Measurements from ENCODE around the gene PEX6. TPM values are rescaled to one million over a fixed set of nuclear protein-coding genes. Genes with fewer than 3 reads are reported as not detected.
A peak's percentile ranks its signal among the peaks of the same experiment; 100 is the strongest.

Gene PEX6
- polyA plus RNA-seq, 3 donors: 10.6 to 16.2 (median 15.5) TPM

GRCh38 chr6:42962502-42963178 lies 16.3 kb downstream of the PEX6 start:
- Histone ChIP-seq H3K9me3 (replicated peaks in 1 of 2; ENCODE audit: control insufficient read depth in 1 of 2, insufficient read depth in 1 of 2, low read length in 2 of 2) (peaks cover 0 to 4% of the 10 kb centered on the region in 2 donors), H3K36me3 (replicated peaks in 1 of 2; ENCODE audit: control insufficient read depth in 1 of 2, insufficient read depth in 2 of 2, low read length in 2 of 2) (peaks cover 41 to 46% of the 10 kb centered on the region in 2 donors), H4K20me1 (ENCODE audit: insufficient read depth, low read length) (no peaks in the 10 kb centered on the region), H3K27me3 (ENCODE audit: control insufficient read depth in 2 of 2, insufficient read depth in 2 of 2, low read length in 2 of 2) (peaks cover 7 to 26% of the 10 kb centered on the region in 2 donors), H3K79me2 (ENCODE audit: insufficient read depth, low read length) (no peaks in the 10 kb centered on the region), H3K9ac (ENCODE audit: insufficient read depth, low read length, poor library complexity, severe bottlenecking) (no peak overlapping the region), H3K4me1 (ENCODE audit: control insufficient read depth in 1 of 2, insufficient read depth in 2 of 2, low read length in 2 of 2) (peaks cover 12 to 15% of the 10 kb centered on the region in 2 donors), H3K27ac (ENCODE audit: low read depth in 1 of 2, low read length in 2 of 2) (no peak overlapping the region), H3K4me2 (replicated peaks; ENCODE audit: extremely low read depth, low read length, poor library complexity, severe bottlenecking) (no peak overlapping the region), H3K4me3 (replicated peaks in 1 of 3; ENCODE audit: low read depth in 2 of 3, low read length in 3 of 3) (no peak overlapping the region), H2AFZ (ENCODE audit: insufficient read depth, low read depth, low read length, poor library complexity, severe bottlenecking) (no peak overlapping the region)
- WGBS (ENCODE audit: insufficient coverage): 98% methylated on average over 7 of the region's 13 CpGs
- DNase-seq: no peak
- peaks cover 29 to 31% (median 30%) of the 10 kb centered on the region in 3 donors for H3K27me3 Mint-ChIP-seq (ENCODE audit: low read depth in 3 of 3)
- TF ChIP-seq CTCF (IDR thresholded peaks at IDR 0.05): no peak
- H3K36me3 Mint-ChIP-seq: peaks cover 49 to 65% of the 10 kb centered on the region in 2 donors
- intact Hi-C loops (cut with micrococcal nuclease): no loop called here
- H3K9me3 Mint-ChIP-seq: peaks cover 0 to 8% (median 0%) of the 10 kb centered on the region in 7 donors
- no peak overlapping the region for H3K4me3 Mint-ChIP-seq
- H3K27ac Mint-ChIP-seq: no peak overlapping the region
- H3K4me1 Mint-ChIP-seq: peaks cover 19% of the 10 kb centered on the region

- intact Hi-C loops (cut with micrococcal nuclease): no loop called here
- H3K4me2 ChIP-seq (replicated peaks; ENCODE audit: extremely low read depth, low read length, poor library complexity, severe bottlenecking): no peak overlapping the region
- H3K27ac Mint-ChIP-seq: no peak overlapping the region
- peaks cover 19% of the 10 kb centered on the region for H3K4me1 Mint-ChIP-seq
- 97% methylated on average over 5 of the region's 12 CpGs for WGBS (ENCODE audit: insufficient coverage)
- peak overlapping the region in 1 of 2 donors; percentile 19 for H3K4me3 Mint-ChIP-seq
- H3K36me3 ChIP-seq (replicated peaks in 1 of 2; ENCODE audit: control insufficient read depth in 1 of 2, insufficient read depth in 2 of 2, low read length in 2 of 2): peaks cover 39 to 41% of the 10 kb centered on the region in 2 donors
- H4K20me1 ChIP-seq (ENCODE audit: insufficient read depth, low read length): no peaks in the 10 kb centered on the region
- peaks cover 0 to 8% (median 0%) of the 10 kb centered on the region in 7 donors for H3K9me3 Mint-ChIP-seq
- no peak overlapping the region for H3K27ac ChIP-seq (ENCODE audit: low read depth in 1 of 2, low read length in 2 of 2)
- peaks cover 0 to 4% of the 10 kb centered on the region in 2 donors for H3K9me3 ChIP-seq (replicated peaks in 1 of 2; ENCODE audit: control insufficient read depth in 1 of 2, insufficient read depth in 1 of 2, low read length in 2 of 2)
- peaks cover 48 to 59% of the 10 kb centered on the region in 2 donors for H3K36me3 Mint-ChIP-seq
- H3K27me3 ChIP-seq (ENCODE audit: control insufficient read depth in 2 of 2, insufficient read depth in 2 of 2, low read length in 2 of 2): peaks cover 7 to 26% of the 10 kb centered on the region in 2 donors
- TF ChIP-seq CTCF (IDR thresholded peaks at IDR 0.05): no peak
- no peaks in the 10 kb centered on the region for H3K79me2 ChIP-seq (ENCODE audit: insufficient read depth, low read length)
- peaks cover 12 to 15% of the 10 kb centered on the region in 2 donors for H3K4me1 ChIP-seq (ENCODE audit: control insufficient read depth in 1 of 2, insufficient read depth in 2 of 2, low read length in 2 of 2)
- H3K9ac ChIP-seq (ENCODE audit: insufficient read depth, low read length, poor library complexity, severe bottlenecking): no peak overlapping the region
- no peak overlapping the region for H2AFZ ChIP-seq (ENCODE audit: insufficient read depth, low read depth, low read length, poor library complexity, severe bottlenecking)
- H3K4me3 ChIP-seq (replicated peaks in 1 of 3; ENCODE audit: low read depth in 2 of 3, low read length in 3 of 3): no peak overlapping the region
- DNase-seq: no peak
- peaks cover 29 to 31% (median 30%) of the 10 kb centered on the region in 3 donors for H3K27me3 Mint-ChIP-seq (ENCODE audit: low read depth in 3 of 3)
Observed at GRCh38 chr6:42962096-42962495, 16.9 kb downstream of the PEX6 start.

Data from CD14-positive monocyte (primary cell).